Measurements from ENCODE around the gene STK17B. TPM values are rescaled to one million over a fixed set of nuclear protein-coding genes. Genes with fewer than 3 reads are reported as not detected.
"Not testable (repeated sequence)": the region's sequence is repeated elsewhere in the genome, so short reads cannot be mapped to it uniquely, and the experiment has no call there.

The STK17B gene
- total RNA-seq, 2 experiments from 2014 or later = 329 to 403 TPM

DNA sequence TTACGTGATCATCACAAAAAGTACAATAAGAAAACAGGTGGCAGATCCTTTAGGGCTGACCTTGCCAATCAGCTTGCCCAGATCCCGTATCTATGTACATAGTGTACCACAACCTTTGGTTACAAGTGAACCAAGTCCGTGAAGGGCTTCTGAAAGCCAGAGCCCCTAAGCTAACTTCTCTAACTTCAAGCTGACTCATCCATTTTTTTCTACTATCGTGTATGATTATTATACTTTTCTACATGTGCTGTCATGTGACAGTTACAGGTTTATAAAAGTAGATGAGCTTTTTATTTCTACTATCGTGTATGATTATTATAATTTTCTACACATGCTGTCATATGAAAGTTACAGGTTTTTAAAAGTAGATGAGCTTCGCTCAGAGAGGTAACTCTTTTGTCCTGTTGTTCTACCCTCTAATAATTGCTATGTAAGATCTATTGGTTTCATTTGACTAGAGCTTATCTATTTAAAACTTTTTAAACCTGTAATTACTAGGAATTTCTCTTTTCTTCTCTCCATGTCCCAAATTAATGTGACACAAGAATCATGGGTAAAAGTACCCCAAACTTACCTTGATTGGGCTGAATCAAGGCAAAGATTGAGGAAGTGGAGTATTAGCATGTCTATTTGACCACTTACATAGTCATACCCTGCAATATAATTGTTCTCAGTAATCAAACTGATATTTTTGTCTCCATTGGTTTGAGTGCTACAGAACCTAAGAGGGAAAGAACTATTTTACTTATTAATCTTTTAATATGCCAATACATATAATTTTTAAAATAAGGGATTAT is 73.3 kb downstream of the STK17B start:
- POLR2A ChIA-PET = no interaction called here
- H3K4me1 Mint-ChIP-seq = peaks cover 11% of the 10 kb centered on the region
- no peak overlapping the region for H3K4me3 Mint-ChIP-seq
- no peak overlapping the region for H3K27ac Mint-ChIP-seq
- CTCF ChIA-PET = interaction anchor here (1.4 to 1.8 kb wide), 2 partner anchors 17 to 239 kb away, joined by 3 read pairs; no protein-coding TSS in a partner anchor
- no peak for DNase-seq
- H3K9me3 Mint-ChIP-seq = peaks cover 16% of the 10 kb centered on the region
- peaks cover 3% of the 10 kb centered on the region for H3K27me3 Mint-ChIP-seq
- peaks cover 8% of the 10 kb centered on the region for H3K36me3 Mint-ChIP-seq (ENCODE audit: low read depth)

DNA sequence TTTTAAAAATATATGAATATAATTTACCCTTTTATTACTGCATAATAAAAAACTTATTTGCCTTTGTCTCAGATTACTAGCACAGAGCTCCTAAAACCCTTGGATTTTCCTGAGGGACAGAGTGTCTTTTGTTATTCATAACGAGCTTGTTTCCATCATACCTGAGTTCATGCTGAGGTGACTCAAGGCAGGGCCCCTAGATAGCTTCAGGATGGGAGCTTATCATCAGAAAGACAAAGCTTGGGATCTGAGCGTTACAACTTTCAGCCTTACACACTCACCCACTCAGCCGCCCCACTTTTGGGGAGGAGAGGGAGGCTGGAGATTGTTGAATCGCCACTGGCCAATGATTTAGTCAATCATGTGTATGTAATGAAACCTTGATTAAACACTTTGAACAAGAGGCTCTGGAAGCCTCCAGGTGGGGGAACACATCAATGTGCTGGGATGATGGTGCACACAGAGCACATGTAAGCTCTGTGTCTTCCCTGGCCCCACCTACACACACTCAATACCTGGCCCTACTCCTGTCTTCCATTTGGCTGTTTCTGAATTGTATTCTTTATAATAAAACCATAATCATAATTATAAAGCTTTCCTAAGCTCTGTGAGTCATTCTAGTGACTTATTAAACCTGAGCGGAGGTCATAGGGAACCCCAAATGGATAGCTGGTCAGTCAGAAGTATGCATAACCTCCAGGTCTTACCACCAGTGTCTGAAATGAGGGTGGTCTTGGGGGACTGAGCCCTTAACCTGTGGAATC is 74.2 kb downstream of the STK17B start:
- Mint-ChIP-seq H3K27me3 (peaks cover 3% of the 10 kb centered on the region), H3K27ac (no peak overlapping the region), H3K4me1 (peaks cover 11% of the 10 kb centered on the region), H3K36me3 (ENCODE audit: low read depth) (peaks cover 8% of the 10 kb centered on the region), H3K4me3 (no peak overlapping the region), H3K9me3 (peaks cover 16% of the 10 kb centered on the region)
- no peak for DNase-seq
- POLR2A ChIA-PET = no interaction called here
- CTCF ChIA-PET = interaction anchor here (0.8 to 1.8 kb wide), 2 partner anchors 16 to 42 kb away, joined by 3 read pairs; no protein-coding TSS in a partner anchor

DNA sequence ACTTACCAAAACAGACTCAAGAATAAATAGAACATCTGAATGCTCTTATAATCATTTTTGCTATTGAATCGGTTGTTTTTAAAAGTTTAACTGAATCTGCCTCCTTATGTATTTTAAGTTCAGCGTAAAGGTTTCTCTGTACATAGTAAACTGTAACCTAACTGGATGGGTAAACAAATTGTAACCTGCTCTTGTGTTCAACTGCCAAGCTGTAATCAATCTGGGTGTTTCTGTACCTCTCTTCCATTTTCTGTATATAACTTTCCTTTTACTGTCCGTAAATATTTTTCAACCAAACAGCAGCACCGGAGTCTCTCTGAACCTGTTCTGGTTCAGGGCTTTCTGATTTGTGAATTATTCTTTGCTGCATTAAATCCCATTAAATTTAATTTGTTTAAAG is 75.1 kb downstream of the STK17B start:
- no peak overlapping the region for H3K4me3 Mint-ChIP-seq
- no peak for DNase-seq
- CTCF ChIA-PET = interaction anchor here (0.9 to 1.8 kb wide), 2 partner anchors 15 to 38 kb away, joined by 3 read pairs; no protein-coding TSS in a partner anchor
- H3K27ac Mint-ChIP-seq = no peak overlapping the region
- H3K36me3 Mint-ChIP-seq (ENCODE audit: low read depth) = peaks cover 8% of the 10 kb centered on the region
- H3K9me3 Mint-ChIP-seq = peaks cover 16% of the 10 kb centered on the region
- POLR2A ChIA-PET = no interaction called here
- peaks cover 3% of the 10 kb centered on the region for H3K27me3 Mint-ChIP-seq
- peaks cover 5% of the 10 kb centered on the region for H3K4me1 Mint-ChIP-seq

DNA sequence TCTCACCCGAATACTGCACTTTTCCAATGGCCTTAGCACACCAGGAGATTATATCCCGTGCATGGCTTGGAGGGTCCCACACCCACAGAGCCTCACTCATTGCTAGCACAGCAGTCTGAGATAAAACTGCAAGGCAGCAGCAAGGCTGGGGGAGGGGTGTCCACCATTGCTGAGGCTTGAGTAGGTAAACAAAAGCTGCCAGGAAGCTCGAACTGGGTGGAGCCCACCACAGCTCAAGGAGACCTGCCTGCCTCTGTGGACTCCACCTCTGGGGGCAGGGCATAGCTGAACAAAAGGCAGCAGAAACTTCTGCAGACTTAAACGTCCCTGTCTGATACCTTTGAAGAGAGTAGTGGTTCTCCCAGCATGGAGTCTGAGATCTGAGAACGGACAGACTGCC is 81.9 kb downstream of the STK17B start:
- H3K4me3 Mint-ChIP-seq; H3K36me3 Mint-ChIP-seq (ENCODE audit: low read depth); POLR2A ChIA-PET; H3K27me3 Mint-ChIP-seq: not testable (repeated sequence)
- peaks cover 29% of the 10 kb centered on the region for H3K9me3 Mint-ChIP-seq
- CTCF ChIA-PET = interaction anchor here (1.5 to 1.7 kb wide), 2 partner anchors 12 kb away, joined by 3 to 4 read pairs; no protein-coding TSS in a partner anchor
- peaks cover 25% of the 10 kb centered on the region for H3K4me1 Mint-ChIP-seq
- peak; percentile 46 for DNase-seq
- H3K27ac Mint-ChIP-seq = peak overlapping the region; percentile 13

DNA sequence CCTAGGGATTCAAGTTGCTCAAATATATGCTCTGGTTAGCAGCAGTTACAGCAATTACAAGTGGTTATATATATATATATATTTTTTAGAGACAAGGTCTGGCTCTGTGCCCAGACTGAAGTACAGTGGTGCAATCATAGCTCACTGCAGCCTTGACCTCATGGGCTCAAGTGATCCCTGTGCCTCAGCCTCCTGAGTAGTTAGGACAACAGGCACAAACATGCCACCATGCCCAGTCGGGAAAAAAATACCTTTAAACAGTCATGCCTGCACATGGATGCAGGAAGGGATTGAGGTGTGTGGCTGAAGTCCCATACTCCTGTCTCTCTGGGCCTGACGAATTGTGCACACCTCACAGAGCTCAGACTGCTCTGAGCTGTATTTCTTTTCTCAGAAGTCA is 83.2 kb downstream of the STK17B start:
- H3K4me1 Mint-ChIP-seq = peaks cover 24% of the 10 kb centered on the region
- H3K9me3 Mint-ChIP-seq = peaks cover 27% of the 10 kb centered on the region
- no peak overlapping the region for H3K27ac Mint-ChIP-seq
- ChIA-PET CTCF (no interaction called here), POLR2A (no interaction called here)
- no peak overlapping the region for H3K4me3 Mint-ChIP-seq
- no peaks in the 10 kb centered on the region for H3K36me3 Mint-ChIP-seq (ENCODE audit: low read depth)
- no peaks in the 10 kb centered on the region for H3K27me3 Mint-ChIP-seq
- DNase-seq = no peak

DNA sequence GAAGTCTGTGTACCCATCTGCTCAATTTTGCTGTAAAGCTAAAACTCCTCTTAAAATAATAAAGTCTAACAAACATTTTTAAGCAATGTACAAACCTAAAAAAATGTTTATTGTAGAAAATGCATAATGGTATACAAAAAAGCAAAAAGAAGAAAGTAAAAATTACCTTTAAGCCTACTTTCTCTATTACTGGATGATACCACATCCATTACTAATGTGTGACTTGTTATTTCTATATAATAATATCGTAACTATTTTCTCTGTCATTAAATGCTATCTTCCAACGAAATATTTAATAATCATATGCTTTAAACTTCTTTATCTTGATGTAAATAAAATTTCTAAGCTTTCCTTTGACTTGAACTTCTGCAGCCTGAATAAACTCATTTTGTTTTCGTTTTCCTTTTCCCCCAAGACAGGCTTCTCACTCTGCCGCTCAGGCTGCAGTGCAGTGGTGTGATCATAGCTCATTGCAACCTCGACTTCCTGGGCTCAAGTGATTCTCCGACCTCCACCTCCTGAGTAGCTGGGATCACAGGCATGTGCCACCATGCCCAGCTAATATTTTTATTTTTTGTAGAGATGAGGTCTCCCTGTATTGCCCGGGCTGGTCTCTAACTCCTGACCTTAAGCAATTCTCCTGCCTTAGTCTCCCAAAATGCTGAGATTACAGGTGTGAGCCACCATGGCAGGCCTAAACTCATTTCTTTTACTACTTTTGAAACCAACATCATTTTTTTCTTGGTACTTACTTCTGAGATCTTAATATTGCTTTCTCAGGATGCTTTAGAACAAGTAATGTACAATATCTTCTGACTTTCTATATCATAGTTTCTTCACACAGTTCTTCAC is 84.6 kb downstream of the STK17B start:
- ChIA-PET CTCF (interaction anchor here (0.6 kb wide), 1 partner anchor 189 kb away, joined by 3 read pairs; no protein-coding TSS in a partner anchor), POLR2A (no interaction called here)
- Mint-ChIP-seq H3K27me3 (no peaks in the 10 kb centered on the region), H3K27ac (no peak overlapping the region), H3K4me1 (peaks cover 24% of the 10 kb centered on the region), H3K36me3 (ENCODE audit: low read depth) (peaks cover 13% of the 10 kb centered on the region), H3K9me3 (peaks cover 42% of the 10 kb centered on the region), H3K4me3 (no peak overlapping the region)
- no peak for DNase-seq

DNA sequence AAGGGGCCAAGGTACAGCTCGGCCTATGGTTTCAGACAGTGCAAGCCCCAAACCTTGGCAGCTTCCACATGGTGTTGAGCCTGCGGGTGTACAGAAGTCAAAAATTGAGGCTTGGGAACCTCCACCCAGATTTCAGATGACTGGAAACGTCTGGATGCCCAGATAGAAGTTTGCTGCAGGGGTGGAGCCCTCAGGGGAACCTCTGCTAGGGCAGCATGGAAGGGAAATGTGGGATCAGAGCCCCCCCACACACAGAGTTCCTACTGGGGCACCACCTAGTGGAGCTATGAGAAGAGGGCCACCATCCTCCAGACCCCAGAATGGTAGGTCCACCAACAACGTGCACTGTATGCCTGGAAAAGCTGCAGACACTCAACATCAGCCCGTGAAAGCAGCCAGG is 87.8 kb downstream of the STK17B start:
- Mint-ChIP-seq H3K4me1 (peaks cover 19% of the 10 kb centered on the region), H3K4me3 (no peak overlapping the region), H3K27me3 (no peaks in the 10 kb centered on the region), H3K27ac (no peak overlapping the region), H3K9me3 (peaks cover 30% of the 10 kb centered on the region), H3K36me3 (ENCODE audit: low read depth) (peaks cover 13% of the 10 kb centered on the region)
- DNase-seq = no peak
- ChIA-PET POLR2A (no interaction called here), CTCF (no interaction called here)

Other genes with a start within 250 kb of the STK17B start
- under 1 TPM in 1 of 2 experiments, not detected in 1; 0.04 TPM for gene DNAH7, start 102.7 kb downstream of the STK17B start, total RNA-seq